Gastrocnemius medialis (tissue), 4 donors: ENCODE measurements around the gene ZIC3. TPM values are rescaled to one million over a fixed set of nuclear protein-coding genes. Genes with fewer than 3 reads are reported as not detected.

Experiments
- ATAC-seq, 2 donors: fragments of 150-250 bp; one replicate each; pipeline ENCODE4 v1.9.1; 2016
- DNase-seq, 2 donors: peaks; one replicate each; pipeline ENCODE4 v3.0.0-alpha.2; 2019
- H3K27ac ChIP-seq, 4 donors: fragments of 200-600 bp; sonication (generic); 1 replicate in 1 of 4; 2 replicates in 3 of 4; pipeline ENCODE4 v1.5.1; 2016 to 2018; ENCODE audit warnings: mild to moderate bottlenecking in 2 of 4, moderate library complexity in 1 of 4
- H3K27me3 ChIP-seq, 3 donors: fragments of 200-600 bp; sonication (generic) in 2 of 3; 1 replicate in 1 of 3; 2 replicates in 2 of 3; pipeline versions ENCODE4 v1.5.1 to v1.6.0; 2016 to 2019; ENCODE audit warnings: mild to moderate bottlenecking in 1 of 3, moderate library complexity in 1 of 3
- H3K36me3 ChIP-seq, 2 donors: fragments of 200-600 bp; sonication (generic) in 1 of 2; one replicate each; pipeline ENCODE4 v1.5.1; 2017 to 2018
- H3K4me1 ChIP-seq, 2 donors: fragments of 200-600 bp; sonication (generic) in 1 of 2; one replicate each; pipeline ENCODE4 v1.5.1; 2016 to 2017; ENCODE audit warnings: mild to moderate bottlenecking in 2 of 2
- H3K4me3 ChIP-seq, 4 donors: fragments of 200-600 bp; sonication (generic) in 3 of 4; 1 replicate in 1 of 4; 2 replicates in 3 of 4; pipeline ENCODE4 v1.5.1; 2016 to 2019; ENCODE audit warnings: mild to moderate bottlenecking in 2 of 4
- H3K9me3 ChIP-seq, 3 donors: fragments of 200-600 bp; sonication (generic) in 2 of 3; 1 replicate in 1 of 3; 2 replicates in 2 of 3; pipeline ENCODE4 v1.5.1; 2016 to 2019
- POLR2A ChIP-seq, 2 donors: fragments of 450-650 bp; IDR thresholded peaks; one replicate each; pipeline ENCODE4 v1.6.1; 2017; ENCODE audit warnings: antibody characterized with exemption in 2 of 2, mild to moderate bottlenecking in 2 of 2, moderate library complexity in 2 of 2
- in situ Hi-C, 4 donors: fragments of 200-750 bp; cut with MboI; loops; one replicate each; pipeline versions ENCODE4 v1.15.0 to v1.8.0; 2017; ENCODE audit warnings: low sequenced_read_pairs in 4 of 4
- intact Hi-C: fragments of 100-400 bp; cut with DNase I; formaldehyde crosslinking; loops from one replicate; pipeline ENCODE4 v1.15.1; 2023; ENCODE audit warnings: low total_unique reads
- total RNA-seq, 4 donors: library from RNA; depleted of rRNA; stranded (reverse); fragments of >200 nt; gene quantifications; one replicate each; pipeline versions ENCODE4 v1.1.0 to v1.2.3, GENCODE V29; 2016
- TF ChIP-seq, protein P1 (sequence below), 5 experiments: fragments of 450-650 bp in 3 of 5; fragments of 200-600 bp in 2 of 5; sonication (generic) in 2 of 5; IDR thresholded peaks in 4 of 5; conservative IDR thresholded peaks in 1 of 5; 1 replicate in 4 of 5; 2 replicates in 1 of 5; pipeline ENCODE4 v1.5.1; 2016 to 2019; ENCODE audit warnings: antibody characterized with exemption in 5 of 5, mild to moderate bottlenecking in 3 of 5, moderate library complexity in 3 of 5

ZIC3 gene
- total RNA-seq, 4 donors from 2014 or later = not detected

DNA sequence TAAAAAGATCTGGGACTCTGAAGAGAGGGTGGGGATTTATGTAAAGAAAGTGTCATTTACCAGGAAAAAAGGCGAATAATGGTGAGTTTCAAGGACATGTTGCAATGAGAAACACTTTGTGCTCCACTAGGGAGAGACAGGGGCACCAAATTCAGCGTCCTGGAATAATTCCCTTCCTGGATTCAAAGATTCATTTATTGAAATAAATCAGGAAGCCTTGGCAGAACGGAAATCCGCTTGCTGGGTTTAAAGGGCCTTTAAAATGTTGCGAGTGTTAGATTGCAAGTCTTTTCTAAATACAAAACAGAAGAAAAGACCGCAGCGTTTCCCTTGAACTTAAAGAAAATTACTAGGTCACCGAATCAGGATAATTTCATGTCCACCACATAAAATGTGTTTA is 3.8 kb upstream of the ZIC3 start:
- ATAC-seq = no peak
- H3K27me3 ChIP-seq = peaks cover 33 to 44% (median 37%) of the 10 kb centered on the region in 3 donors
- H3K27ac ChIP-seq = no peak overlapping the region
- H3K4me1 ChIP-seq = peaks cover 0 to 6% of the 10 kb centered on the region in 2 donors
- no peak for DNase-seq
- TF ChIP-seq POLR2A (IDR thresholded peaks at IDR 0.05) = no peak
- no peak overlapping the region for H3K4me3 ChIP-seq
- in situ Hi-C loops (no loop called here), intact Hi-C loops (no loop called here)
- no peaks in the 10 kb centered on the region for H3K36me3 ChIP-seq
- H3K9me3 ChIP-seq = no peaks in the 10 kb centered on the region

GRCh38 chrX:137563681-137564651 is 2.0 kb upstream of the ZIC3 start:
- in situ Hi-C loops = no loop called here
- H3K27ac ChIP-seq = no peak overlapping the region
- intact Hi-C loops = no loop called here
- TF ChIP-seq, protein P1, sequence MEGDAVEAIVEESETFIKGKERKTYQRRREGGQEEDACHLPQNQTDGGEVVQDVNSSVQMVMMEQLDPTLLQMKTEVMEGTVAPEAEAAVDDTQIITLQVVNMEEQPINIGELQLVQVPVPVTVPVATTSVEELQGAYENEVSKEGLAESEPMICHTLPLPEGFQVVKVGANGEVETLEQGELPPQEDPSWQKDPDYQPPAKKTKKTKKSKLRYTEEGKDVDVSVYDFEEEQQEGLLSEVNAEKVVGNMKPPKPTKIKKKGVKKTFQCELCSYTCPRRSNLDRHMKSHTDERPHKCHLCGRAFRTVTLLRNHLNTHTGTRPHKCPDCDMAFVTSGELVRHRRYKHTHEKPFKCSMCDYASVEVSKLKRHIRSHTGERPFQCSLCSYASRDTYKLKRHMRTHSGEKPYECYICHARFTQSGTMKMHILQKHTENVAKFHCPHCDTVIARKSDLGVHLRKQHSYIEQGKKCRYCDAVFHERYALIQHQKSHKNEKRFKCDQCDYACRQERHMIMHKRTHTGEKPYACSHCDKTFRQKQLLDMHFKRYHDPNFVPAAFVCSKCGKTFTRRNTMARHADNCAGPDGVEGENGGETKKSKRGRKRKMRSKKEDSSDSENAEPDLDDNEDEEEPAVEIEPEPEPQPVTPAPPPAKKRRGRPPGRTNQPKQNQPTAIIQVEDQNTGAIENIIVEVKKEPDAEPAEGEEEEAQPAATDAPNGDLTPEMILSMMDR (IDR thresholded peaks at IDR 0.05 in 4 of 5, conservative IDR thresholded peaks at IDR 0.05 in 1 of 5) = no peak
- no peak for TF ChIP-seq POLR2A (IDR thresholded peaks at IDR 0.05)
- DNase-seq (no peak), ATAC-seq (no peak)
- H3K36me3 ChIP-seq = no peaks in the 10 kb centered on the region
- no peaks in the 10 kb centered on the region for H3K9me3 ChIP-seq
- H3K27me3 ChIP-seq = peaks cover 43 to 63% (median 55%) of the 10 kb centered on the region in 3 donors
- H3K4me1 ChIP-seq = peaks cover 0 to 6% of the 10 kb centered on the region in 2 donors
- no peak overlapping the region for H3K4me3 ChIP-seq

DNA sequence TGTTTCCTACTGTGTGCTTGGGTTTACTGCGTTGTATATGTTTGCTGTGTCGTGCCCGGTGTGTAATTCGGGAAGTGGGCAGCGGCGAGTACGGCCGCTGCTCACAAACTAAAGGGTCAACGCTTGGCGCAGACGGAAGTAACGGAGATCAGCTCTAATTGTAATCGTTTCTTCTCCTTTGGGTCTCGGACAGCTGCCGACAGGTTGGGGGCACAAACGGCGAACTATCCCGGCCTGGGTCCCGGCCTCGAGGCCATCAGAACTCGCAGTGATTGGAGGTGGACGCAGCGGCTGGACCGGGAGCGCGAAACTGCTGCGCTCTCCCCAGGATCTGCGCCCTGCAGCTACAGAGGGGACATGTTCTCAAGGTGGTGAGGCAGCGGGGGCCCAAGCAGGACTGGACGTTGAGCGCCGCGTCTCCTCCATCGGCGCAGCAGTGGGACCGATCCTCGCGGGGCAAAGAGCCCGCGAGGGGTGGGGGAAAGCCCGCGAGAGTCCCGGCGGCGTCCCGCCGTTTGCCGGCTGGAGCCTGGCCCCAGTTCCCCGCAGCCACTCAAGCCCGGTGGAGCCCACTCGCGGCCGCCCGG is 516 bp upstream of the ZIC3 start:
- intact Hi-C loops (no loop called here), in situ Hi-C loops (no loop called here)
- TF ChIP-seq POLR2A (IDR thresholded peaks at IDR 0.05) = no peak
- TF ChIP-seq, protein P1 (IDR thresholded peaks at IDR 0.05 in 4 of 5, conservative IDR thresholded peaks at IDR 0.05 in 1 of 5) = no peak
- H3K27me3 ChIP-seq = peaks cover 55 to 77% (median 70%) of the 10 kb centered on the region in 3 donors
- peaks cover 0 to 6% of the 10 kb centered on the region in 2 donors for H3K4me1 ChIP-seq
- no peaks in the 10 kb centered on the region for H3K9me3 ChIP-seq
- peak overlapping the region; percentile 54 to 70 (median 56) for H3K4me3 ChIP-seq
- DNase-seq (no peak), ATAC-seq (peak; percentile 26 to 44)
- no peak overlapping the region for H3K27ac ChIP-seq
- H3K36me3 ChIP-seq = no peaks in the 10 kb centered on the region

GRCh38 chrX:137566746-137567679 is 1.1 kb downstream of the ZIC3 start:
- peaks cover 71 to 85% (median 84%) of the 10 kb centered on the region in 3 donors for H3K27me3 ChIP-seq
- ATAC-seq (no peak), DNase-seq (no peak)
- peaks cover 0 to 6% of the 10 kb centered on the region in 2 donors for H3K4me1 ChIP-seq
- TF ChIP-seq, protein P1 (IDR thresholded peaks at IDR 0.05 in 4 of 5, conservative IDR thresholded peaks at IDR 0.05 in 1 of 5) = no peak
- TF ChIP-seq POLR2A (IDR thresholded peaks at IDR 0.05) = no peak
- H3K9me3 ChIP-seq = no peaks in the 10 kb centered on the region
- H3K4me3 ChIP-seq = peak overlapping the region; percentile 54 to 70 (median 56)
- in situ Hi-C loops = no loop called here
- intact Hi-C loops = no loop called here
- H3K36me3 ChIP-seq = no peaks in the 10 kb centered on the region
- H3K27ac ChIP-seq = no peak overlapping the region
